Measurements from ENCODE around the gene PCDHB8.
"Not testable (repeated sequence)": the region's sequence is repeated elsewhere in the genome, so short reads cannot be mapped to it uniquely, and the experiment has no call there.

GRCh38 chr5:141194332-141194731, 16.7 kb downstream of the PCDHB8 start:
- not testable (repeated sequence) for TF ChIP-seq POLR2A (IDR thresholded peaks at IDR 0.05); CTCF (IDR thresholded peaks at IDR 0.05 in 4 of 5, conservative IDR thresholded peaks at IDR 0.05 in 1 of 5)

All from gastrocnemius medialis (tissue), 4 donors.